NB4 (cell line): ENCODE measurements around the gene RRAD.
"Not testable (repeated sequence)": the region's sequence is repeated elsewhere in the genome, so short reads cannot be mapped to it uniquely, and the experiment has no call there.

Source experiments
- CTCF ChIP-seq: IDR thresholded peaks from one replicate; pipeline ENCODE4 v1.5.1; 2012; ENCODE audit warnings: low read depth, low read length
- MAX ChIP-seq: IDR thresholded peaks from 2 replicates; pipeline ENCODE4 v1.6.1; 2011; ENCODE audit warnings: low read depth, low read length
- POLR2A ChIP-seq: IDR thresholded peaks from 2 replicates; pipeline ENCODE4 v1.6.1; 2011; ENCODE audit warnings: mild to moderate bottlenecking; ENCODE audit not compliant: insufficient read length; ENCODE audit errors: extremely low read depth

- TF ChIP-seq CTCF, POLR2A, MAX: not testable (repeated sequence)
Observed at GRCh38 chr16:66944971-66945370, 19.6 kb upstream of the RRAD start.
